WERI-Rb-1 (cell line): Measurements from ENCODE around the gene USP9Y.

ENCODE experiments used
- DNase-seq: peaks from one replicate; pipeline ENCODE4 v3.0.0-alpha.2; 2020
- H3K27ac ChIP-seq: fragments of 250-450 bp; sonication (Bioruptor Pico); 2 replicates; pipeline ENCODE4 v1.5.1; 2020; ENCODE audit warnings: mild to moderate bottlenecking, moderate library complexity
- H3K27me3 ChIP-seq: fragments of 250-450 bp; sonication (Bioruptor Pico); 2 replicates; pipeline ENCODE4 v1.5.1; 2021; ENCODE audit warnings: mild to moderate bottlenecking, low read depth, moderate library complexity; ENCODE audit not compliant: insufficient read depth, severe bottlenecking
- H3K36me3 ChIP-seq: fragments of 250-450 bp; sonication (Bioruptor Pico); 2 replicates; pipeline ENCODE4 v1.5.1; 2020; ENCODE audit warnings: mild to moderate bottlenecking, moderate library complexity
- H3K4me3 ChIP-seq: 2 replicates; pipeline ENCODE4 v1.5.1; 2011; ENCODE audit warnings: low read depth, mild to moderate bottlenecking, control low read depth, low read length
- H3K9me3 ChIP-seq: fragments of 250-450 bp; sonication (Bioruptor Pico); 2 replicates; pipeline ENCODE4 v1.5.1; 2021; ENCODE audit warnings: mild to moderate bottlenecking, moderate library complexity; ENCODE audit not compliant: severe bottlenecking
- CTCF ChIP-seq: IDR thresholded peaks from 2 replicates; pipeline ENCODE4 v1.5.1; 2011; ENCODE audit warnings: low read depth, mild to moderate bottlenecking, control low read depth, inconsistent platforms, low read length

Gene USP9Y

GRCh38 chrY:12681535-12681934 is 19.5 kb upstream of the USP9Y start:
- no peak for DNase-seq
- H3K27ac ChIP-seq: no peak overlapping the region
- H3K36me3 ChIP-seq: no peaks in the 10 kb centered on the region
- H3K27me3 ChIP-seq: no peaks in the 10 kb centered on the region
- no peak overlapping the region for H3K4me3 ChIP-seq
- TF ChIP-seq CTCF: no peak
- H3K9me3 ChIP-seq: no peaks in the 10 kb centered on the region

GRCh38 chrY:12688337-12688736 is 12.7 kb upstream of the USP9Y start:
- Histone ChIP-seq H3K27me3 (no peaks in the 10 kb centered on the region), H3K4me3 (no peak overlapping the region), H3K9me3 (no peaks in the 10 kb centered on the region), H3K36me3 (no peaks in the 10 kb centered on the region), H3K27ac (no peak overlapping the region)
- no peak for TF ChIP-seq CTCF
- DNase-seq: no peak

GRCh38 chrY:12700087-12700486 is 944 bp upstream of the USP9Y start:
- H3K4me3 ChIP-seq: no peak overlapping the region
- DNase-seq: no peak
- H3K27me3 ChIP-seq: no peaks in the 10 kb centered on the region
- no peak overlapping the region for H3K27ac ChIP-seq
- no peaks in the 10 kb centered on the region for H3K9me3 ChIP-seq
- no peak for TF ChIP-seq CTCF
- no peaks in the 10 kb centered on the region for H3K36me3 ChIP-seq

GRCh38 chrY:12702174-12702573 is 1.1 kb downstream of the USP9Y start:
- TF ChIP-seq CTCF: no peak
- Histone ChIP-seq H3K36me3 (no peaks in the 10 kb centered on the region), H3K9me3 (no peaks in the 10 kb centered on the region), H3K27ac (no peak overlapping the region), H3K27me3 (no peaks in the 10 kb centered on the region), H3K4me3 (no peak overlapping the region)
- no peak for DNase-seq

GRCh38 chrY:12710460-12710859 is 9.4 kb downstream of the USP9Y start:
- Histone ChIP-seq H3K27ac (no peak overlapping the region), H3K27me3 (no peaks in the 10 kb centered on the region), H3K4me3 (no peak overlapping the region), H3K36me3 (no peaks in the 10 kb centered on the region), H3K9me3 (no peaks in the 10 kb centered on the region)
- no peak for DNase-seq
- TF ChIP-seq CTCF: no peak

GRCh38 chrY:12715376-12715775 is 14.3 kb downstream of the USP9Y start:
- no peaks in the 10 kb centered on the region for H3K9me3 ChIP-seq
- H3K4me3 ChIP-seq: no peak overlapping the region
- no peak for TF ChIP-seq CTCF
- no peak overlapping the region for H3K27ac ChIP-seq
- H3K27me3 ChIP-seq: no peaks in the 10 kb centered on the region
- DNase-seq: no peak
- no peaks in the 10 kb centered on the region for H3K36me3 ChIP-seq
